Left ventricle myocardium inferior (tissue), 1 donor: ENCODE data around the gene GAK. TPM values are rescaled to one million over a fixed set of nuclear protein-coding genes. Genes with fewer than 3 reads are reported as not detected.

Experiments
- DNase-seq: peaks from one replicate; pipeline ENCODE4 v3.0.0-alpha.2; 2020
- H3K27ac ChIP-seq: fragments of 200-600 bp; replicated peaks from 2 replicates; pipeline ENCODE4 v1.8.0; 2021
- H3K27me3 ChIP-seq: fragments of 200-600 bp; 2 replicates; pipeline ENCODE4 v1.8.0; 2021; ENCODE audit warnings: low read depth
- H3K36me3 ChIP-seq: fragments of 200-600 bp; 2 replicates; pipeline ENCODE4 v1.8.0; 2021
- H3K4me1 ChIP-seq: fragments of 200-600 bp; 2 replicates; pipeline ENCODE4 v1.8.0; 2021
- H3K4me3 ChIP-seq: fragments of 200-600 bp; 2 replicates; pipeline ENCODE4 v1.8.0; 2021; ENCODE audit warnings: mild to moderate bottlenecking, moderate library complexity
- H3K9me3 ChIP-seq: fragments of 200-600 bp; replicated peaks from 2 replicates; pipeline ENCODE4 v1.8.0; 2021
- intact Hi-C: fragments of 100-400 bp; cut with micrococcal nuclease; formaldehyde crosslinking; loops from one replicate; pipeline ENCODE4 v1.11.0; 2022
- total RNA-seq: library from RNA; stranded (reverse); fragmentation: NEBNext Ultra II Directional; extraction: Animal tissue kit (Norgen Biotek cat#: 25700); gene quantifications from one replicate; pipeline ENCODE4 v1.2.1, GENCODE V29; 2021
- TF ChIP-seq, protein P1 (sequence below): fragments of 200-600 bp; IDR thresholded peaks from 2 replicates; pipeline ENCODE4 v1.8.0; 2021; ENCODE audit warnings: antibody characterized with exemption, mild to moderate bottlenecking, borderline replicate concordance
- donor health status: DM: no; HTN: yes; CAD: no; lungs with severe emphysema.

The GAK gene
- total RNA-seq, 1 donor from 2014 or later: 25.1 TPM

DNA sequence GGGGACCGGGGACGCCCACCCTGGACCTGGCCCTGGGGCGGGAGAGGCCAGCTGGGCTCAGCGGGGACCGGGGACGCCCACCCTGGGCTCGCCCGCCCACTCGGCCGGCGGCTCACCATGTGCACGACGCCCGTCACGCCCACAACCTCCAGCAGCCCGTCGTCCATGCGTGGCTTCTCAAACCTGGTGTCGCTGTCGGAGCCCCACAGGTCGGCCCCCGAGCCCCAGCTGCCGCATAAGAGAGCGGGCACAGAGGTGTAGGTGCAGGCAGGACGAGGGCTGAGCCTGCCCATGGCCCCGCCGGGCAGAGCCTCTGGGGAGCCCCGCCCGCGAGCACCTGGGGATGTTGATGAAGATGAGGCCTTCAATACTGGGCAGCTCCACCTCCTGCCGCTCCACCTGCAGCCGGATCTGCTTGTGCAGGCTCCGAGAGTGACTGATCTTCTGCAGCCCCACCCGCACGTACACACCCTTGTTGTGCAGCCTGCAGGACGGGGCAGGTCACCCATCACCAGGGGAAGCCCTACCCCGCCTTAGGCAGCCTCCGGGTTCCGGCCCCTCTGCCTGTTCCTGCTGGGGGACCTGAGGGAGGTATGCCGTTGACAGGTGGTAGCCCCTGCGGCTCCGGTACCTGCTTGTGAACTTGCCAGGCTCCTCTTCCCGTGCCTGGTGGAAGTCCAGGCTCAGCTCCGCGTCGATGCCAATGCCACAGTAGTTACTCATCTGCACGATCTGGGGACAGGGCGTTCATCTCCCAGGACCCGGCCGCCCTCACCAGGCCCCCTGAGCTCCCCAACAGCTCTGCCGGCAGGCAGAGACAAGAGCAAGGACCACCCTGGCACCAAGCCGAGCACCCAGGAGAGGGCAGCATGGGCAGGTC, 29.5 kb upstream of the GAK start:
- Histone ChIP-seq H3K27ac (no peak overlapping the region), H3K4me3 (no peak overlapping the region), H3K9me3 (no peaks in the 10 kb centered on the region), H3K36me3 (peaks cover 49% of the 10 kb centered on the region), H3K4me1 (no peaks in the 10 kb centered on the region), H3K27me3 (no peaks in the 10 kb centered on the region)
- TF ChIP-seq, protein P1, sequence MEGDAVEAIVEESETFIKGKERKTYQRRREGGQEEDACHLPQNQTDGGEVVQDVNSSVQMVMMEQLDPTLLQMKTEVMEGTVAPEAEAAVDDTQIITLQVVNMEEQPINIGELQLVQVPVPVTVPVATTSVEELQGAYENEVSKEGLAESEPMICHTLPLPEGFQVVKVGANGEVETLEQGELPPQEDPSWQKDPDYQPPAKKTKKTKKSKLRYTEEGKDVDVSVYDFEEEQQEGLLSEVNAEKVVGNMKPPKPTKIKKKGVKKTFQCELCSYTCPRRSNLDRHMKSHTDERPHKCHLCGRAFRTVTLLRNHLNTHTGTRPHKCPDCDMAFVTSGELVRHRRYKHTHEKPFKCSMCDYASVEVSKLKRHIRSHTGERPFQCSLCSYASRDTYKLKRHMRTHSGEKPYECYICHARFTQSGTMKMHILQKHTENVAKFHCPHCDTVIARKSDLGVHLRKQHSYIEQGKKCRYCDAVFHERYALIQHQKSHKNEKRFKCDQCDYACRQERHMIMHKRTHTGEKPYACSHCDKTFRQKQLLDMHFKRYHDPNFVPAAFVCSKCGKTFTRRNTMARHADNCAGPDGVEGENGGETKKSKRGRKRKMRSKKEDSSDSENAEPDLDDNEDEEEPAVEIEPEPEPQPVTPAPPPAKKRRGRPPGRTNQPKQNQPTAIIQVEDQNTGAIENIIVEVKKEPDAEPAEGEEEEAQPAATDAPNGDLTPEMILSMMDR: no peak
- intact Hi-C loops: no loop called here
- no peak for DNase-seq

DNA sequence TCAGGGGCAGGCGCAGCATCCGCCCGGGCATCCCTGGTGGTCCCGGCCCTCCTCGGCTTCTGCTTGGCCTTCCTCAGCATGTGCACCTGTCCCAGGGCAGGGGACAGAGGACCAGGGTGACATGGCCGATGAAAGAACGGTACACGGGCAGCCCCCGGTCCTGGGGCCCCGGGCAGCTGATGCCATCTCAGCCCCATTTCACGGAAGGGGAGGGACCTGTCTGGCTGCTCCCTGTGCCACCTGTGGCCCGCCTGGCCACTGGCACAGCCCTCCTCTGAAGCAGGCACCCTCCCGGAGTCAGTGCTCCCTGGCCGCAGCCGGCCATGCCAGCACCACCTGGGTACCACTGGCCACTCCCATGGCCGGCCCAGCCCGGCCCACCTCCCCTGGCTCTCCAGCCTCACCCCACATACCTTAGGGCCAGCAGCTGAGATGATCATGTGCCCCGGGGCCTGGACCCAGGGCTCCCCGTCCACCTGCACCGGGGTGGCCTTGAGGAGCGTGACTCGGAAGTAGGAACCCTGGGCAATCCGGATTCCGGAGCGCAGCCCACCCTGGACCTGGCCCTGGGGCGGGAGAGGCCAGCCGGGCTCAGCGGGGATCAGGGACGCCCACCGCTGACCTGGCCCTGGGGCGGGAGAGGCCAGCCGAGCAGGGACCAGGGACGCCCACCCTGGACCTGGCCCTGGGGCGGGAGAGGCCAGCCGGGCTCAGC, 28.7 kb upstream of the GAK start:
- Histone ChIP-seq H3K27ac (no peak overlapping the region), H3K4me3 (no peak overlapping the region), H3K9me3 (no peaks in the 10 kb centered on the region), H3K36me3 (peaks cover 41% of the 10 kb centered on the region), H3K27me3 (no peaks in the 10 kb centered on the region), H3K4me1 (no peaks in the 10 kb centered on the region)
- TF ChIP-seq, protein P1: no peak
- intact Hi-C loops: no loop called here
- no peak for DNase-seq

DNA sequence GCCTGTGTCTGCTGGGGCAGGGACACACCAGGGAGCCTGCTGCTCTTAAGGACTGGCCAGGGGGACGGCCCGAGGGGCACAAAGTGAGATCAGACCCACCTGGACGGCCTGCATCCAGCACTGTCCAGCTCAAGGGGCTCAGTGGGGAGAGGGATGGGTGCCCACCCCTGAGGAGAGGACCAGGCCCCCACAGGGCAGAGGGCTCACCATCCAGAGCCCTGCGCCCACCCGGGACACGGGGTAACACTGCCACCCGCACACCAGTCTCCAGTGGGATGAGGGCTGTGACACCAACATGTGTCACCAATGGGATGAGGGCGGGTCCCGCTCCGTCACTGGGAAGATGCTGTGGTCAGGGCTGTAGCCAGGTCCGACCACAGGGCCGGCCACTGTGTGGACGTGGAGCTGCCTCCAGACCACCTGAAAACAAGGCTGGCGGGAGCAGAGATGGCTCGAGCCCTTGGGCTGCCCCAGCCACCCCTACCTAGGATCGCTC, 28.1 kb upstream of the GAK start:
- Histone ChIP-seq H3K36me3 (peaks cover 40% of the 10 kb centered on the region), H3K4me1 (no peaks in the 10 kb centered on the region), H3K4me3 (no peak overlapping the region), H3K27ac (no peak overlapping the region), H3K9me3 (no peaks in the 10 kb centered on the region), H3K27me3 (no peaks in the 10 kb centered on the region)
- TF ChIP-seq, protein P1: no peak
- DNase-seq: no peak
- intact Hi-C loops: no loop called here

DNA sequence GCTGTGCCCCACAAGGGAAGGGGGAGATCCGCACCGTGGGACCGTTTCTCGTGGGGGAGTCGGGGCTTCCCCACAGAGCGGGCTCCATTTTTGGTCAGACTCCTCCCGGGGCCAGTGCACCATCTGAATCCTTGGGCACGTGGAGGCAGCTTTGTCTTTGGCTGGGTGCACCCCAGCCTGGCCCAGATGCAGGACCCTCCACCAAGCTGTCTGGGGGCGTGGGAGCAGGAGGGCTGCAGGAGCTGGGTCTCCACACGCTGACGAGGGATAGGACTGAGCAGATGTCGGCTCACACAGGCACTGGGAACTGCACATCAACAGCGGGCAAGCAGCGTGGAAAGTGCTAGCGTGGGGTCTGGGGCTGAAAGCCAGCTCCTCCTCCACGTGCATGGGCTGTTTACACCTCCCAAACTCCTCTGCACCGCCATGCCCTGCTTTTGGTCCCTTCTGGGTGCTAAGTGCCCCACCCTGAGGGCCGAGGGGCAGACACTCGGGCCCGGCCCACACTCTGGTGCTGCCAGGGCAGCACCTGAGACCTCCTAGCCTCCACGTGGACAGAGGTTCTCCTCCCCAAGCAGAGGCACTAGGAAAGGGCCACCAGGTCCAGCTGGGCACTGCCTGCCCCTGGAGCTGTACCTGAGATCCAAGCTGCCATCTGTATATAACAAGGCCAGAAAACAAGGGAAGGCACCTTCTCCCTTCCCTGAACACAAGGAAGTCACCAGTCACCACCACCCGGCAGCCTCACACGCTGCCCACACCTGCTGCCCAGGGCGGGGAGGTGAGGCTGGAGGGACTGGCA, 27.4 kb upstream of the GAK start:
- TF ChIP-seq, protein P1: no peak
- no peak for DNase-seq
- intact Hi-C loops: no loop called here
- H3K36me3 ChIP-seq: peaks cover 42% of the 10 kb centered on the region
- no peak overlapping the region for H3K27ac ChIP-seq
- no peaks in the 10 kb centered on the region for H3K9me3 ChIP-seq
- no peaks in the 10 kb centered on the region for H3K27me3 ChIP-seq
- H3K4me1 ChIP-seq: no peaks in the 10 kb centered on the region
- H3K4me3 ChIP-seq: no peak overlapping the region

DNA sequence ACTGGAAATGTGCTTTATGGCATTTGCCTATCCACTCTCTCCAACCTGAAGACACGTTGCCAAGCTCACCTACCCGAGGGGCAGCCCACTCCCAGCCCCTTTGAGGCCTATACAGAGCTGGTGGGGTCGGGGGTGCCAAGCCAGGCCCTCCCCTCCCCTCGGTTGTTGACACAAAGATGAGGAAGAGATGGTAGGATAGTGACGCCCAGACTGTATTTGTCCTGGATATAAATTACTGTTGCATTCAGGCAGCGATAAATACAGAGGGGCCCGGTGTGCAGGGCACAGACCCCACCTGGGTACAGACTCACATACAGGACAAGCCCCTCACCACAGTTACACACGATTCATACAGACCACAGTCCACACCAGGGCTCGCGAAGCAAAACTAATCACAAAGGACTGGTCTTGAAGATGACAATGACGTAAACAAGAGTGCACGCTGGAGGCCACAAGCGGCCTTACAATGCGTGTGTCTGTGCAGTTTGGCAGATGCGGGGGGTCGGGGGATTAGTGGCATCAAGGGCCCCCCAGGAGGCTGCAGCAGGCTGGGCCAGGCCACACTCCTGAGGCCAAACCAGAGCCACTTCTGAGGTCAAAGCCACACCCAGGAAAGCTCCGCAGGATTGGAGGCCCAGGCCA, 26.7 kb upstream of the GAK start:
- TF ChIP-seq, protein P1: no peak
- no peak for DNase-seq
- Histone ChIP-seq H3K4me3 (no peak overlapping the region), H3K27me3 (no peaks in the 10 kb centered on the region), H3K36me3 (peaks cover 49% of the 10 kb centered on the region), H3K4me1 (no peaks in the 10 kb centered on the region), H3K9me3 (no peaks in the 10 kb centered on the region), H3K27ac (no peak overlapping the region)
- intact Hi-C loops: no loop called here
